NB4 (cell line): ENCODE results near the gene PCDHA1.

Experiments
- DNase-seq: peaks from one replicate; pipeline ENCODE4 v3.0.0; 2010; ENCODE audit warnings: low read depth
- H3K4me3 ChIP-seq: one replicate; pipeline ENCODE4 v1.5.1; 2011; ENCODE audit warnings: mild to moderate bottlenecking, low read depth, low read length, moderate library complexity
- MYC ChIP-seq: IDR thresholded peaks from 2 replicates; pipeline ENCODE4 v1.6.1; 2011; ENCODE audit warnings: low read depth, low read length
- POLR2A ChIP-seq: IDR thresholded peaks from 2 replicates; pipeline ENCODE4 v1.6.1; 2011; ENCODE audit warnings: mild to moderate bottlenecking; ENCODE audit not compliant: insufficient read length; ENCODE audit errors: extremely low read depth
- TF ChIP-seq, protein P1 (sequence below): IDR thresholded peaks from one replicate; pipeline ENCODE4 v1.5.1; 2012; ENCODE audit warnings: low read depth, low read length
- TF ChIP-seq, protein P2 (sequence below): IDR thresholded peaks from 2 replicates; pipeline ENCODE4 v1.6.1; 2011; ENCODE audit warnings: low read depth, low read length

PCDHA1 gene

DNA sequence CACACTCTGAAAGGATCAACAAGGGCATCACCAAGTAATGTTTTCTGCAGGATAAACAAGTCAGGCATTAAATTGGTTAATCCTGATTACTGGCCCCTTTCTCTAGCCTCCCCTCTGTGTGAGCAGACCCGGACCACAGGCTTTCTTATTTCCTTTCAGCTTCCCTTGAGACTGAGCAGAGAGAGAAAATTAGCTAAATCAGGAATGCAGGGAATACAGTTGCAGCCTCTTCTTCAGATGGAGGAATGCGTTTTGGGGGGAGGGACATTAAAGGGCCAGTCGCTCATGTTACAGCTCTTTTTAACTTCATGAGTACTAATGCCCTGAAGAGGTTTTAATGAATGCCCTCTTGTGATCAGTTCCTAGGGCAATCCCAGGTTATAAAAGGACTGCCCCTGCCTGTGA is 200.2 kb downstream of the PCDHA1 start:
- no peak overlapping the region for H3K4me3 ChIP-seq
- TF ChIP-seq, protein P1, sequence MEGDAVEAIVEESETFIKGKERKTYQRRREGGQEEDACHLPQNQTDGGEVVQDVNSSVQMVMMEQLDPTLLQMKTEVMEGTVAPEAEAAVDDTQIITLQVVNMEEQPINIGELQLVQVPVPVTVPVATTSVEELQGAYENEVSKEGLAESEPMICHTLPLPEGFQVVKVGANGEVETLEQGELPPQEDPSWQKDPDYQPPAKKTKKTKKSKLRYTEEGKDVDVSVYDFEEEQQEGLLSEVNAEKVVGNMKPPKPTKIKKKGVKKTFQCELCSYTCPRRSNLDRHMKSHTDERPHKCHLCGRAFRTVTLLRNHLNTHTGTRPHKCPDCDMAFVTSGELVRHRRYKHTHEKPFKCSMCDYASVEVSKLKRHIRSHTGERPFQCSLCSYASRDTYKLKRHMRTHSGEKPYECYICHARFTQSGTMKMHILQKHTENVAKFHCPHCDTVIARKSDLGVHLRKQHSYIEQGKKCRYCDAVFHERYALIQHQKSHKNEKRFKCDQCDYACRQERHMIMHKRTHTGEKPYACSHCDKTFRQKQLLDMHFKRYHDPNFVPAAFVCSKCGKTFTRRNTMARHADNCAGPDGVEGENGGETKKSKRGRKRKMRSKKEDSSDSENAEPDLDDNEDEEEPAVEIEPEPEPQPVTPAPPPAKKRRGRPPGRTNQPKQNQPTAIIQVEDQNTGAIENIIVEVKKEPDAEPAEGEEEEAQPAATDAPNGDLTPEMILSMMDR: no peak
- TF ChIP-seq, protein P2, sequence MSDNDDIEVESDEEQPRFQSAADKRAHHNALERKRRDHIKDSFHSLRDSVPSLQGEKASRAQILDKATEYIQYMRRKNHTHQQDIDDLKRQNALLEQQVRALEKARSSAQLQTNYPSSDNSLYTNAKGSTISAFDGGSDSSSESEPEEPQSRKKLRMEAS: no peak
- TF ChIP-seq POLR2A (no peak), MYC (no peak)
- no peak for DNase-seq

DNA sequence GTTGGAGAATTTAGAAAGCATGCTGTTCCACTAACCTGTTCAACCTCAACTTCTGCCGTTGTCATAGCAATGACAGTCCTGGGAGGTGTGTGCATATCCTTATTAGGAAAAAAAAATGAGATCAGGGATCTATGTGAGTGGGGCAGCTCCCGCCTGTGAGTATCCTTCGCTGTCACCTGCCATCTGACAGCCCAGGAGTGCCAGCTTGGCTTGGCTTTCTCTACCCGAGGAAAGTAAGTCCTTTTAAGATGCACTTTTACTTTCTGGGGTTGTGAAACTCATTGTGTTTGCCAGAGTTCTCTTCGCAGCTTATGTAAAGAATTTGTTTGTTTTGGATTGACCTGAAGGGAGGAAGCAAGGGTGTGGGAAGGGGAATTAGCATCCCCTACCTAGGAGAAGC is 202.2 kb downstream of the PCDHA1 start:
- TF ChIP-seq, protein P1: no peak
- TF ChIP-seq POLR2A (no peak), MYC (no peak)
- TF ChIP-seq, protein P2: no peak
- H3K4me3 ChIP-seq: no peak overlapping the region
- DNase-seq: no peak

DNA sequence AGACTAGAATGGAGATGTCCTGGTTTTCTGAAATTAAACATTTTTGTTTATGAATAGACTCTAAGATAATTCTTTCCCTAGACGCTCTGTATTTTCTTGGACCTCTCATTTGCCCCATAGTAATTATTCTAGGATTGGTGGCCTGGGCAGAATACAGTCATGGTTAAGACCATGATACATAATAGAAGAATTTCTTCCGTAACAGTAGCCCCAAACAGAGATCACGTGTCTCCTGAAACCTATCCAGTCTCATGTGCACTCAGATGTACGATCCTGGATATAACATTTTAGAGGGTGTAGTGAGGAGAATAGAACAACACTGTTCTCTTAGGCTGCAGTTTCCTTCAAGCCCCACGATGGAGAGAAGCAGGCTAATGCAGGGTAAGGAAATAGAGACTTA is 202.7 kb downstream of the PCDHA1 start:
- no peak overlapping the region for H3K4me3 ChIP-seq
- DNase-seq: no peak
- TF ChIP-seq, protein P2: no peak
- no peak for TF ChIP-seq MYC
- TF ChIP-seq, protein P1: no peak
- TF ChIP-seq POLR2A: no peak

DNA sequence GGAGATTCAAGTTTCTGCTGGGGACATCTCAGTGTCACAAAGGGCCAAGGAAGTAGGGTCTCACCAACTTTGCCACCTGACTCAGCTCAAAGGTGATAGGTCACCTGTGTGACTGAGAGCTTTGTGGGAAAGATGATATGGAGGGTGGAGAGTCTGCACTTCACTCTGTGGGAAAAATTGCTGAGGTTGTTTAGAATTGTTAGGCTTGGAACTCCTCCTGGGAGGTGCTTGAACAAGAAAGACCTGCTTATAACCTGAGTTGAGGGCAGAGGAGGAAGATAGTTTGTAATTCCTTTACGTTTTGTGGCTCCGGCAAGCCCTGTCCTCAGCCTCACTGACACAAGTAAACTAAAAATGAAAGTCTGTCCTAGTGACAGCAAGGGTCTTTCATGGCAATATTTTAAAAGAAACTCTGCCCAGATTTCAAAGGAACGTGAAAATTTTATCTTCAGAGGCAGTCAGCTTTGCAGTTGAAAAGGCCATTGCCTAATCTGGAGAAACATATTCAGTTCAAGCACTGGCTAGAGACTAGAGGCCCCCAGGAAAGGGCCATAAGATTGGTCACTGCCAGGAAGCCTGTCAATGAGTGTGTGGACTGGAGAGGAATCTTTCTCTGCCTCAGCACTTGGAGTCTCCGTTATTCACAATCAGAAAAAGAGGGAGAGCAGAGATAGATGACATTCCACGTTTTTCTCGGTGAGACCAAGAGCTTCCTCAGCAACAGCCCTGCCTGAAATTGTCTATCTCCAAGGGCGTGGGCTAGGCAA is 203.5 kb downstream of the PCDHA1 start:
- no peak overlapping the region for H3K4me3 ChIP-seq
- TF ChIP-seq, protein P1: no peak
- TF ChIP-seq, protein P2: no peak
- TF ChIP-seq MYC (no peak), POLR2A (no peak)
- no peak for DNase-seq

DNA sequence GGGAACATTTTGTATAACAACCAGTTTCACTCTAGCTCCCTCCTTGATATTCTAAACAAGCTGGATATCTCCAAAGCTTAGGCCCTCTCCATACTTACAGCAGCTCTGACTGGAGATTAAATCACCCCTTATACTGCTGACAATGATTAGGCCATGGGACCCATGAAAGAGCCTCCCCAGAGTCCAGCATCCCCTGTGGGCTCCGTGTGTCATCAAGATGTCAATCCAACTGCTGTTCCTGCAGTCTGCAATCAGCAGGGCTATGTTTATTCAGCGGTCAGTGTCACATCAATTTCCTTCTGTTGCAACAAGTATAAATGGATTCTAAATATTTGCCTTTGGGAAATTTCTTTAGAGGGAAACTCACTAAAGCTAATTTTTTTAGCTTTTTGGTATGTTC is 206.9 kb downstream of the PCDHA1 start:
- no peak for DNase-seq
- no peak overlapping the region for H3K4me3 ChIP-seq
- TF ChIP-seq MYC (no peak), POLR2A (no peak)
- TF ChIP-seq, protein P1: no peak
- TF ChIP-seq, protein P2: no peak
